ENCODE measurements around the gene KCNK7. TPM values are rescaled to one million over a fixed set of nuclear protein-coding genes. Genes with fewer than 3 reads are reported as not detected.

Gene KCNK7
- polyA plus RNA-seq, 3 donors: 4.3 TPM; not detected in 2

DNA sequence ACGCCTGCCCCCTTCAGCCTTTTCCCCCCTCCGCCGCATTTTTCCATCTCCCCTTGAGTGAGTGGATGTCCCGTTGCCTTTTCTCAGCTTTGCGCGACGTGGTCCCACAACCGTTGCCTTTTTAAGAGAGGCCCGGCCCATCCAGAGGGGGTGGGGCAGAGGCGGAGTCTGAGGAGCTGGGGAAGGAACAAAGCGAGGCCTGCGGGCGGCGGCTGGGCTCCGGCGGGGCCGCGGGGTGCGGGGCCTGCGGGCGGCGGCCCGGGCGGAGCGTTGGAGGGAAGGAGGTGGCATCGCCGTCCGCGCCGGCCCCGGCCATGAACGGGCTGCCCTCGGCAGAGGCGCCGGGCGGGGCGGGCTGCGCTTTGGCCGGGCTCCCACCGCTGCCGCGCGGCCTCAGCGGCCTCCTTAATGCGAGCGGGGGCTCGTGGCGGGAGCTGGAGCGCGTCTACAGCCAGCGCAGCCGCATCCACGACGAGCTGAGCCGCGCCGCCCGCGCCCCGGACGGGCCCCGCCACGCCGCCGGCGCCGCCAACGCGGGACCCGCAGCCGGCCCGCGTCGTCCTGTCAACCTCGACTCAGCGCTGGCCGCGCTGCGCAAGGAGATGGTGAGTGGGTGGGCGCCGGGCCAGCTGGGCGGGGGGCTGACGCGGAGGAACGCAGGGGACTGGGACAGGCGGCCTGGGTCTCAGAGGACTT is 23.1 kb downstream of the KCNK7 start, which contains the start of gene FAM89B:
FAM89B (plus strand) TSS at position 183 of the 696 bp plus-strand sequence; CDS start at position 315, 132 bp downstream.
- H3K4me1 ChIP-seq (ENCODE audit: control insufficient read depth in 1 of 2, insufficient read depth in 2 of 2, low read length in 2 of 2): peaks cover 55 to 70% of the 10 kb centered on the region in 2 donors
- H3K9me3 ChIP-seq (replicated peaks in 1 of 2; ENCODE audit: control insufficient read depth in 1 of 2, insufficient read depth in 1 of 2, low read length in 2 of 2): no peaks in the 10 kb centered on the region
- Mint-ChIP-seq H3K9me3 (peaks cover 0 to 2% (median 0%) of the 10 kb centered on the region in 7 donors), H3K4me3 (peak within 1 kb of the TSS; percentile 77 to 88), H3K36me3 (peaks cover 7 to 20% of the 10 kb centered on the region in 2 donors), H3K4me1 (peaks cover 55% of the 10 kb centered on the region), H3K27me3 (ENCODE audit: low read depth in 3 of 3) (no peaks in the 10 kb centered on the region), H3K27ac (peak within 1 kb of the TSS; percentile 90 to 98 (median 95))
- H3K9ac ChIP-seq (ENCODE audit: insufficient read depth, low read length, poor library complexity, severe bottlenecking): peak within 1 kb of the TSS; percentile 58
- intact Hi-C loops (cut with micrococcal nuclease): loop anchor here in 1 of 2 donors (1.0 to 10.0 kb wide), 2 partner anchors 16 to 548 kb away; partner anchors contain the start of gene SNX15
- H3K27me3 ChIP-seq (ENCODE audit: control insufficient read depth in 2 of 2, insufficient read depth in 2 of 2, low read length in 2 of 2): no peaks in the 10 kb centered on the region
- peaks cover 78% of the 10 kb centered on the region for H3K79me2 ChIP-seq (ENCODE audit: insufficient read depth, low read length)
- no peaks in the 10 kb centered on the region for H3K36me3 ChIP-seq (replicated peaks in 1 of 2; ENCODE audit: control insufficient read depth in 1 of 2, insufficient read depth in 2 of 2, low read length in 2 of 2)
- peak; percentile 65 to 77 (median 69) for DNase-seq
- H3K4me3 ChIP-seq (replicated peaks in 1 of 3; ENCODE audit: low read depth in 2 of 3, low read length in 3 of 3): peak within 1 kb of the TSS; percentile 63 to 100 (median 98)
- peak within 1 kb of the TSS; percentile 95 to 96 for H3K27ac ChIP-seq (ENCODE audit: low read depth in 1 of 2, low read length in 2 of 2)
- H2AFZ ChIP-seq (ENCODE audit: insufficient read depth, low read depth, low read length, poor library complexity, severe bottlenecking): peak within 1 kb of the TSS; percentile 4
- peak within 1 kb of the TSS; percentile 97 for H3K4me2 ChIP-seq (replicated peaks; ENCODE audit: extremely low read depth, low read length, poor library complexity, severe bottlenecking)
- under 1% methylated on average over 78 of the region's 86 CpGs for WGBS (ENCODE audit: insufficient coverage)
- TF ChIP-seq, protein P1, sequence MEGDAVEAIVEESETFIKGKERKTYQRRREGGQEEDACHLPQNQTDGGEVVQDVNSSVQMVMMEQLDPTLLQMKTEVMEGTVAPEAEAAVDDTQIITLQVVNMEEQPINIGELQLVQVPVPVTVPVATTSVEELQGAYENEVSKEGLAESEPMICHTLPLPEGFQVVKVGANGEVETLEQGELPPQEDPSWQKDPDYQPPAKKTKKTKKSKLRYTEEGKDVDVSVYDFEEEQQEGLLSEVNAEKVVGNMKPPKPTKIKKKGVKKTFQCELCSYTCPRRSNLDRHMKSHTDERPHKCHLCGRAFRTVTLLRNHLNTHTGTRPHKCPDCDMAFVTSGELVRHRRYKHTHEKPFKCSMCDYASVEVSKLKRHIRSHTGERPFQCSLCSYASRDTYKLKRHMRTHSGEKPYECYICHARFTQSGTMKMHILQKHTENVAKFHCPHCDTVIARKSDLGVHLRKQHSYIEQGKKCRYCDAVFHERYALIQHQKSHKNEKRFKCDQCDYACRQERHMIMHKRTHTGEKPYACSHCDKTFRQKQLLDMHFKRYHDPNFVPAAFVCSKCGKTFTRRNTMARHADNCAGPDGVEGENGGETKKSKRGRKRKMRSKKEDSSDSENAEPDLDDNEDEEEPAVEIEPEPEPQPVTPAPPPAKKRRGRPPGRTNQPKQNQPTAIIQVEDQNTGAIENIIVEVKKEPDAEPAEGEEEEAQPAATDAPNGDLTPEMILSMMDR (IDR thresholded peaks at IDR 0.05): no peak
- peaks cover 59% of the 10 kb centered on the region for H4K20me1 ChIP-seq (ENCODE audit: insufficient read depth, low read length)

- peak overlapping the region; percentile 97 for H3K4me2 ChIP-seq (replicated peaks; ENCODE audit: extremely low read depth, low read length, poor library complexity, severe bottlenecking)
- H3K79me2 ChIP-seq (ENCODE audit: insufficient read depth, low read length): peaks cover 76% of the 10 kb centered on the region
- TF ChIP-seq, protein P1 (IDR thresholded peaks at IDR 0.05): peak; percentile 12
- peak overlapping the region; percentile 20 to 95 for H3K27ac ChIP-seq (ENCODE audit: low read depth in 1 of 2, low read length in 2 of 2)
- Mint-ChIP-seq H3K9me3 (peaks cover 0 to 2% (median 0%) of the 10 kb centered on the region in 7 donors), H3K27me3 (ENCODE audit: low read depth in 3 of 3) (no peaks in the 10 kb centered on the region), H3K27ac (peak overlapping the region; percentile 90 to 98 (median 95)), H3K4me1 (peaks cover 55% of the 10 kb centered on the region), H3K36me3 (peaks cover 7 to 21% of the 10 kb centered on the region in 2 donors), H3K4me3 (peak overlapping the region; percentile 74 to 88)
- DNase-seq: no peak
- WGBS (ENCODE audit: insufficient coverage): 8% methylated on average over 4 of the region's 11 CpGs
- H4K20me1 ChIP-seq (ENCODE audit: insufficient read depth, low read length): peaks cover 54% of the 10 kb centered on the region
- H2AFZ ChIP-seq (ENCODE audit: insufficient read depth, low read depth, low read length, poor library complexity, severe bottlenecking): peak overlapping the region; percentile 4
- no peaks in the 10 kb centered on the region for H3K9me3 ChIP-seq (replicated peaks in 1 of 2; ENCODE audit: control insufficient read depth in 1 of 2, insufficient read depth in 1 of 2, low read length in 2 of 2)
- H3K4me1 ChIP-seq (ENCODE audit: control insufficient read depth in 1 of 2, insufficient read depth in 2 of 2, low read length in 2 of 2): peaks cover 55 to 64% of the 10 kb centered on the region in 2 donors
- H3K9ac ChIP-seq (ENCODE audit: insufficient read depth, low read length, poor library complexity, severe bottlenecking): peak overlapping the region; percentile 58
- no peaks in the 10 kb centered on the region for H3K36me3 ChIP-seq (replicated peaks in 1 of 2; ENCODE audit: control insufficient read depth in 1 of 2, insufficient read depth in 2 of 2, low read length in 2 of 2)
- no peaks in the 10 kb centered on the region for H3K27me3 ChIP-seq (ENCODE audit: control insufficient read depth in 2 of 2, insufficient read depth in 2 of 2, low read length in 2 of 2)
- intact Hi-C loops (cut with micrococcal nuclease): loop anchor here in 1 of 2 donors (1.0 to 10.0 kb wide), 3 partner anchors 16 to 547 kb away; partner anchors contain the start of genes MAP3K11, PCNX3 and SNX15
- peak overlapping the region; percentile 31 to 100 (median 63) for H3K4me3 ChIP-seq (replicated peaks in 1 of 3; ENCODE audit: low read depth in 2 of 3, low read length in 3 of 3)
These were observed 23.7 kb downstream of the KCNK7 start for GRCh38 chr11:65571940-65572339.
